CD4-positive, alpha-beta T cell (primary cell): ENCODE data around the gene SCAMP5. TPM values are rescaled to one million over a fixed set of nuclear protein-coding genes. Genes with fewer than 3 reads are reported as not detected.
A peak's percentile ranks its signal among the peaks of the same experiment; 100 is the strongest.

Experiments used
- ATAC-seq: fragments of 200-7000 bp; cut with Tn5 transposase; one replicate; pipeline ENCODE4 v1.10.0; 2022; ENCODE audit warnings: mild to moderate bottlenecking; ENCODE audit not compliant: poor library complexity
- CTCF ChIA-PET: fragments of 350-600 bp; sonication (Branson Sonifier 250); formaldehyde crosslinking; loops from one replicate; lab custom pipeline; 2021; ENCODE audit warnings: antibody characterized with exemption, inconsistent platforms; lab: Charles Lee
- POLR2A ChIA-PET: fragments of 350-600 bp; sonication (Branson Sonifier 250); formaldehyde crosslinking; loops from one replicate; lab custom pipeline; 2021; ENCODE audit warnings: antibody characterized with exemption, inconsistent platforms; lab: Charles Lee
- DNase-seq, 14 experiments: peaks; one replicate each; pipeline ENCODE4 v3.0.0-alpha.2; 2013 to 2020; ENCODE audit warnings: mixed read lengths in 2 of 14
- H3K27ac ChIP-seq, 2 donors: one replicate each; pipeline versions ENCODE4 v1.5.1 to v1.7.0; 2013; ENCODE audit warnings: low read length in 2 of 2, low read depth in 1 of 2, mild to moderate bottlenecking in 1 of 2
- H3K27me3 ChIP-seq, 2 experiments: 1 replicate in 1 of 2; 2 replicates in 1 of 2; pipeline versions ENCODE4 v1.6.1 to v1.7.0; 2013; ENCODE audit warnings: low read length in 2 of 2, control low read depth in 1 of 2, mild to moderate bottlenecking in 1 of 2, moderate library complexity in 1 of 2; ENCODE audit not compliant: insufficient read depth in 2 of 2, control insufficient read depth in 1 of 2
- H3K36me3 ChIP-seq: one replicate; pipeline ENCODE4 v1.6.1; 2013; ENCODE audit warnings: low read length, control low read depth; ENCODE audit not compliant: insufficient read depth
- H3K4me1 ChIP-seq: one replicate; pipeline ENCODE4 v1.6.1; 2013; ENCODE audit warnings: low read length, control low read depth; ENCODE audit not compliant: insufficient read depth
- H3K4me3 ChIP-seq: one replicate; pipeline ENCODE4 v1.5.1; 2013; ENCODE audit warnings: mild to moderate bottlenecking, low read length, moderate library complexity
- H3K9me3 ChIP-seq, 2 experiments: 1 replicate in 1 of 2; 2 replicates in 1 of 2; pipeline versions ENCODE4 v1.6.1 to v1.7.0; 2013; ENCODE audit warnings: low read length in 2 of 2, mild to moderate bottlenecking in 2 of 2, control low read depth in 1 of 2, moderate library complexity in 1 of 2; ENCODE audit not compliant: control insufficient read depth in 1 of 2, insufficient read depth in 1 of 2
- H3K27ac Mint-ChIP-seq: one replicate; pipeline ENCODE4 v1.8.0; 2020; ENCODE audit warnings: mixed read lengths
- H3K27me3 Mint-ChIP-seq: one replicate; pipeline ENCODE4 v1.8.0; 2021; ENCODE audit warnings: mixed read lengths
- H3K36me3 Mint-ChIP-seq: one replicate; pipeline ENCODE4 v1.8.0; 2021; ENCODE audit warnings: low read depth, mixed read lengths
- H3K4me1 Mint-ChIP-seq: one replicate; pipeline ENCODE4 v1.8.0; 2021; ENCODE audit warnings: low read depth, mixed read lengths
- H3K4me3 Mint-ChIP-seq: one replicate; pipeline ENCODE4 v1.8.0; 2020; ENCODE audit warnings: mild to moderate bottlenecking, mixed read lengths
- H3K9me3 Mint-ChIP-seq: one replicate; pipeline ENCODE4 v1.8.0; 2020; ENCODE audit warnings: mixed read lengths
- CTCF ChIP-seq: fragments of 200-600 bp; IDR thresholded peaks from one replicate; pipeline ENCODE4 v1.8.0; 2022; ENCODE audit warnings: antibody characterized with exemption, mild to moderate bottlenecking
- intact Hi-C, 2 experiments: fragments of 100-400 bp; cut with DNase I in 1 of 2; cut with micrococcal nuclease in 1 of 2; formaldehyde crosslinking; loops; one replicate each; pipeline versions ENCODE4 v1.15.1 to v1.9.0; 2023 to 2025; cut with DNase I, micrococcal nuclease
- total RNA-seq, 174 experiments: library from RNA in 2 of 174; stranded (reverse) in 2 of 174; gene quantifications; one replicate each; pipeline ENCODE4 v1.2.3 and lab custom pipeline; 2021 to 2026

The SCAMP5 gene
- total RNA-seq, 2 experiments from 2014 or later, result 5.7 to 6.4 TPM

GRCh38 chr15:74978503-74978902 lies 16.9 kb upstream of the SCAMP5 start:
- Mint-ChIP-seq H3K9me3 (no peaks in the 10 kb centered on the region), H3K4me1 (no peaks in the 10 kb centered on the region), H3K27me3 (peaks cover under 1% of the 10 kb centered on the region), H3K27ac (no peak overlapping the region), H3K4me3 (no peak overlapping the region), H3K36me3 (no peaks in the 10 kb centered on the region)
- no peak overlapping the region for H3K27ac ChIP-seq
- intact Hi-C loops, result no loop called here
- H3K4me1 ChIP-seq, result no peaks in the 10 kb centered on the region
- no peak for TF ChIP-seq CTCF
- H3K9me3 ChIP-seq, result no peaks in the 10 kb centered on the region
- no peak overlapping the region for H3K4me3 ChIP-seq
- H3K36me3 ChIP-seq, result no peaks in the 10 kb centered on the region
- POLR2A ChIA-PET, result no interaction called here
- ATAC-seq, result no peak
- H3K27me3 ChIP-seq, result peaks cover 2 to 4% of the 10 kb centered on the region in 2 experiments
- peak in 6 of 14 experiments; percentile 26 to 48 (median 38) for DNase-seq
- CTCF ChIA-PET, result interaction anchor here (0.9 kb wide), 1 partner anchor 17 kb away, joined by 3 read pairs; the partner anchor contains the start of gene SCAMP5

- Histone ChIP-seq H3K9me3 (no peaks in the 10 kb centered on the region), H3K27me3 (no peaks in the 10 kb centered on the region), H3K4me1 (no peaks in the 10 kb centered on the region), H3K27ac (no peak overlapping the region), H3K36me3 (no peaks in the 10 kb centered on the region), H3K4me3 (no peak overlapping the region)
- POLR2A ChIA-PET, result no interaction called here
- Mint-ChIP-seq H3K27ac (no peak overlapping the region), H3K9me3 (no peaks in the 10 kb centered on the region), H3K4me1 (no peaks in the 10 kb centered on the region), H3K36me3 (no peaks in the 10 kb centered on the region), H3K4me3 (no peak overlapping the region), H3K27me3 (peaks cover 8% of the 10 kb centered on the region)
- ATAC-seq (no peak), DNase-seq (no peak)
- intact Hi-C loops, result no loop called here
- CTCF ChIA-PET, result interaction anchor here (1.0 kb wide), 1 partner anchor 343 kb away, joined by 3 read pairs; no protein-coding TSS in a partner anchor
- no peak for TF ChIP-seq CTCF
Observed at GRCh38 chr15:74982183-74982582, 13.2 kb upstream of the SCAMP5 start.

DNA sequence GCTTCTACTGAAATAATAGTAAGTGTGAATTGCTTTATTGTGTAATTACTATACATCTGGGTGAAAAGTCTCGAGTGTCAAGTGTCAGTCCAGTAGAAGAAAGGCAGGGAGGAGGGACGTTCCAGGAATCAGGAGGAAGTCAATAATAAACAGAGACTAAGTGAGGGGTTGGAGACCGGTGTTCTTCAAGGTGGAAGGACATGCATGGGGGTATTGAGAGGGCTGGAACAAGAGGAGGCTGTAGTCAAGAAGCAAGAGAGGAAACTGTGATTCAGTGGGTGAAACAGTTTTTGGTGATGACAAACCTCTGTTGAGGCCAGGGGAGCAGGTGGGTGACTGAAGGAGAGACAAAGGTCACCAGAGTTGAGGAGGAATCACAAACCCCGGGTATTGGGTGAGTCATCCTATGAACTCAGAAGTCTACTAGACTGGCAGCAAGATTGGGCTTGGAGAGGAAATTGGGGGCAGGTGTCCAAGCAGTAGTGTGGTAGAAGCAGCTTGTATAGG lies 11.6 kb upstream of the SCAMP5 start:
- H3K27ac Mint-ChIP-seq, result no peak overlapping the region
- H3K4me3 Mint-ChIP-seq, result no peak overlapping the region
- peak in 2 of 14 experiments; percentile 6 to 25 for DNase-seq
- Histone ChIP-seq H3K4me3 (no peak overlapping the region), H3K27me3 (no peaks in the 10 kb centered on the region), H3K9me3 (no peaks in the 10 kb centered on the region), H3K4me1 (no peaks in the 10 kb centered on the region), H3K36me3 (no peaks in the 10 kb centered on the region), H3K27ac (no peak overlapping the region)
- no peaks in the 10 kb centered on the region for H3K36me3 Mint-ChIP-seq
- H3K27me3 Mint-ChIP-seq, result peaks cover 14% of the 10 kb centered on the region
- ChIA-PET POLR2A (no interaction called here), CTCF (no interaction called here)
- intact Hi-C loops, result no loop called here
- TF ChIP-seq CTCF, result no peak
- ATAC-seq, result no peak
- H3K4me1 Mint-ChIP-seq, result no peaks in the 10 kb centered on the region
- H3K9me3 Mint-ChIP-seq, result no peaks in the 10 kb centered on the region
